ENCODE measurements around the gene SMG5. TPM values are rescaled to one million over a fixed set of nuclear protein-coding genes. Genes with fewer than 3 reads are reported as not detected.
A peak's percentile ranks its signal among the peaks of the same experiment; 100 is the strongest.

Gene SMG5
- total RNA-seq, 1 experiment from 2014 or later: 103 TPM

DNA sequence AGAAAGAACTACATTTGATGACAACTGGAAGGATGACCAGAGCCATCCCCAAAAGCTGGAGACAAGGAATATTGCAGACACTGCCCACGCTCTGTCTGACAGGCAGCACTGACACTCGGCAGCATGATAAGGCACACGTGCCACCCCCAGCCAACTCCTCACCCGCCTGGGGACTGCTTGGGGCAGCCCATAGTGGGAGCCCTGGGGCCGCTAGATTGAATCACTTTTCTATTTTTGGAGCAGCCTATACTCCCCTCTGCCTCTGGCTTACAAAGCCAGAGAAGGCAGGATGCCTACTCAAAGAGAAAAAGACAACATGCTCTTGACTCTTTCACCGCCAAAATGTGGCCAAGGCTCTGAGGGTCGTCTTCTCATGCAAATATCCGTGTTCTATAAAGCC lies 1.3 kb downstream of the SMG5 start:
- peaks cover 24 to 29% of the 10 kb centered on the region in 2 experiments for H3K4me1 Mint-ChIP-seq
- H3K79me1 ChIP-seq (ENCODE audit: insufficient read depth, low read depth, low read length, poor library complexity, severe bottlenecking): peaks cover 5% of the 10 kb centered on the region
- no peaks in the 10 kb centered on the region for H4K20me1 ChIP-seq (ENCODE audit: control insufficient read depth, insufficient read depth, insufficient read length)
- peaks cover 12% of the 10 kb centered on the region for H3K23me2 ChIP-seq (ENCODE audit: insufficient read length, low read depth, low read length, poor library complexity, severe bottlenecking)
- no peaks in the 10 kb centered on the region for H3K4me1 ChIP-seq (ENCODE audit: insufficient read depth, low read length)
- no peak overlapping the region for H3K14ac ChIP-seq (ENCODE audit: insufficient read depth, low read length)
- no peaks in the 10 kb centered on the region for H3K9me3 Mint-ChIP-seq
- H2BK12ac ChIP-seq (ENCODE audit: insufficient read length, low read depth, low read length): no peak overlapping the region
- peak overlapping the region; percentile 97 to 98 for H3K4me3 Mint-ChIP-seq
- peak overlapping the region; percentile 92 for H3K9ac ChIP-seq (ENCODE audit: extremely low read depth, insufficient read length, low read length)
- no peak for DNase-seq
- no peak overlapping the region for H2BK20ac ChIP-seq (ENCODE audit: low read depth, low read length, poor library complexity, severe bottlenecking)
- TF ChIP-seq, protein P1, sequence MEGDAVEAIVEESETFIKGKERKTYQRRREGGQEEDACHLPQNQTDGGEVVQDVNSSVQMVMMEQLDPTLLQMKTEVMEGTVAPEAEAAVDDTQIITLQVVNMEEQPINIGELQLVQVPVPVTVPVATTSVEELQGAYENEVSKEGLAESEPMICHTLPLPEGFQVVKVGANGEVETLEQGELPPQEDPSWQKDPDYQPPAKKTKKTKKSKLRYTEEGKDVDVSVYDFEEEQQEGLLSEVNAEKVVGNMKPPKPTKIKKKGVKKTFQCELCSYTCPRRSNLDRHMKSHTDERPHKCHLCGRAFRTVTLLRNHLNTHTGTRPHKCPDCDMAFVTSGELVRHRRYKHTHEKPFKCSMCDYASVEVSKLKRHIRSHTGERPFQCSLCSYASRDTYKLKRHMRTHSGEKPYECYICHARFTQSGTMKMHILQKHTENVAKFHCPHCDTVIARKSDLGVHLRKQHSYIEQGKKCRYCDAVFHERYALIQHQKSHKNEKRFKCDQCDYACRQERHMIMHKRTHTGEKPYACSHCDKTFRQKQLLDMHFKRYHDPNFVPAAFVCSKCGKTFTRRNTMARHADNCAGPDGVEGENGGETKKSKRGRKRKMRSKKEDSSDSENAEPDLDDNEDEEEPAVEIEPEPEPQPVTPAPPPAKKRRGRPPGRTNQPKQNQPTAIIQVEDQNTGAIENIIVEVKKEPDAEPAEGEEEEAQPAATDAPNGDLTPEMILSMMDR (conservative IDR thresholded peaks at IDR 0.05): no peak
- peak overlapping the region; percentile 93 for H3K4me2 ChIP-seq (ENCODE audit: insufficient read depth, insufficient read length, low read length)
- no peak overlapping the region for H4K5ac ChIP-seq (ENCODE audit: insufficient read length, low read depth, low read length)
- H4K8ac ChIP-seq (replicated peaks; ENCODE audit: insufficient read length, low read depth, low read length): no peak overlapping the region
- no peak overlapping the region for H2BK120ac ChIP-seq (ENCODE audit: low read depth, low read length, poor library complexity, severe bottlenecking)
- no peak overlapping the region for H3K56ac ChIP-seq (ENCODE audit: insufficient read length, low read depth, low read length)
- no peak overlapping the region for H2AK5ac ChIP-seq (ENCODE audit: insufficient read length, low read length)
- H3K23ac ChIP-seq (ENCODE audit: insufficient read length, low read depth, low read length): no peak overlapping the region
- H3K27me3 ChIP-seq (ENCODE audit: insufficient read depth, low read length): no peaks in the 10 kb centered on the region
- no peak overlapping the region for H3K4ac ChIP-seq (ENCODE audit: low read depth, low read length)
- no peak overlapping the region for H2AFZ ChIP-seq (ENCODE audit: low read length)
- peaks cover 22% of the 10 kb centered on the region for H3K79me2 ChIP-seq (ENCODE audit: insufficient read depth, low read length)
- no peaks in the 10 kb centered on the region; the same call in 1 of the 2 replicates for H3K27me3 Mint-ChIP-seq (ENCODE audit: low read depth)
- peak overlapping the region in 1 of 3 experiments; percentile 97; a peak in 1 of 7 replicates for H3K27ac Mint-ChIP-seq
- H4K91ac ChIP-seq (ENCODE audit: insufficient read length, low read depth, low read length): no peak overlapping the region
- H3K18ac ChIP-seq (ENCODE audit: insufficient read length, low read depth, low read length): no peak overlapping the region
- H3K9me3 ChIP-seq (ENCODE audit: control insufficient read depth, low read depth, low read length): no peaks in the 10 kb centered on the region
- H2BK15ac ChIP-seq (ENCODE audit: low read depth, low read length): no peak overlapping the region
- no peak overlapping the region for H3K27ac ChIP-seq (ENCODE audit: insufficient read length, low read depth, low read length)
- WGBS (ENCODE audit: extremely low coverage, insufficient read length, low lambda C conversion rate): no CpG with 5 or more reads among the region's 8 CpGs
- no peak overlapping the region for H2BK5ac ChIP-seq (ENCODE audit: insufficient read length, low read length)
- H3K36me3 Mint-ChIP-seq (ENCODE audit: insufficient read depth in 1 of 3, low read depth in 3 of 3): peaks cover 24 to 33% (median 27%) of the 10 kb centered on the region in 3 experiments; a peak in 6 of 7 replicates
- no peak overlapping the region for H3T11ph ChIP-seq (ENCODE audit: low read length)
